Hematopoietic multipotent progenitor cell treated with erythropoietin and hydrocortisone succinate and interleukin-3 and kit ligand, for 6 days (in vitro differentiated cells): ENCODE data around the gene SPRR5.

ENCODE experiments used
- DNase-seq: peaks from one replicate; pipeline ENCODE4 v3.0.0-alpha.2; 2015

The SPRR5 gene

DNA sequence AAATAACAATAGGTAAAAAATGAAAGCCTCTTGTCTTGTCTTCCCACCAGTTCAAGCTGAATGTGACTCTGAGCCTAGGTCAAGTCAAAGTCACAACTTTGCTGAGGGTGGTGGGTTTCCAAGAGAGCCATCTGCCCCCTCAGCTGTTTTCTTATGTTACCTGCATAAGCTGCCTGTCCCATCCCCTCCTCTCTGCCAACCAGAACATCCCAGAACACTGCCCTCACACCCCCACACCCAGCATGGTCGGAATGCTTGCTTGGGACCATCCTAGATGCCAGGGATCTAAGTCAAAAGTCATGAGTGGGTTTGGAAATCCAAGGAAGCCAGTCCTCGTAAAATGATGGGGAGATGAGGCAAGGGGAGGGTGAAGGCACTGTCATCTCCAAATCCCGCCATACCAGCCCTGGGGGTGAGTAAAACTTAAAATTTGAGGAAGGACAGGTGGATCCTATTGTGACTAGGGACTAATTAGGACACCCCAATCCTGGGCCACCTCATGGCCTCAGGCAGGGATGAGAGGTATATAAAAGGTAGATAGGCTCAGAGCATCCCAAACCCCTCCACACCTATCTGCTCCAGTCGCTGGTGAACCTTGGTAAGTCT, at the start of gene SPRR5:
SPRR5 (plus strand) TSS at position 556 of the 606 bp plus-strand sequence. CDS start 1,349 bp downstream, outside the sequence.
- no peak for DNase-seq

- DNase-seq, result no peak
Observed at GRCh38 chr1:152899027-152899426, 48.0 kb upstream of the SPRR5 start.

GRCh38 chr1:152899883-152900282, 47.1 kb upstream of the SPRR5 start:
- DNase-seq, result no peak

GRCh38 chr1:152901631-152902030, 45.4 kb upstream of the SPRR5 start:
- DNase-seq, result no peak

GRCh38 chr1:152902636-152903035, 44.4 kb upstream of the SPRR5 start:
- DNase-seq, result no peak

GRCh38 chr1:152904688-152905440, 42.1 kb upstream of the SPRR5 start:
- no peak for DNase-seq

- DNase-seq, result peak; percentile 2
Observed at GRCh38 chr1:152906023-152906565, 40.9 kb upstream of the SPRR5 start.

DNA sequence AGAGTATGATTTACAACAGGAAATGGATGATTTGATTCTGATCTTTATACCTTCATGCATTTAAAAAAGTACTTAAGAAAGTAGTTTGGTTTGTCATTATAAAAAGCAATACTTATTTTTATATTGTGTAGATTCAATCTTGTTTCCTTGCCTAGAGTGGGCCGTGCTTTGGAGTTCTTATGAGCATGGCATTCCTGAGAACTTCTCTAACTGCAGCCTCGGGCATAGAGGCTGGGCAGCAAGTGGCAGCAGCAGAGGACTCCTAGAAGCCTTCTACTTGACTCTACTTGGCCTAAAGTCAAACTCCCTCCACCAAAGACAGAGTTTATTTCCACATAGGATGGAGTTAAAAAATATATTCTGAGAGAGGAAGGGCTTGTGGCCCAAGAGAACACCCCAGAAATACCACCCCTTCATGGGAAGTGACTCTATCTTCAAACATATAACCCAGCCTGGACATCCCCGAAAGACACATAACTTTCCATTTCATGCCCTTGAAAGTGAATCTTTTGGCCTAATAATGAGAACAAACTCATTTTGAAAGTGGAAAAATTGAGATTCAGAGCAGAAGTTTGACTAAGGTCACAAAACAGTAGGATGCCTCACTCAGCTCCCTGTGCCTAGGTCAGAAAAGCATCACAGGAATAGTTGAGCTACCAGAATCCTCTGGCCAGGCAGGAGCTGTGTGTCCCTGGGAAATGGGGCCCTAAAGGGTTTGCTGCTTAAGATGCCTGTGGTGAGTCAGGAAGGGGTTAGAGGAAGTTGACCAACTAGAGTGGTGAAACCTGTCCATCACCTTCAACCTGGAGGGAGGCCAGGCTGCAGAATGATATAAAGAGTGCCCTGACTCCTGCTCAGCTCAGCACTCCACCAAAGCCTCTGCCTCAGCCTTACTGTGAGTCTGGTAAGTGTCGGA, 39.1 kb upstream of the SPRR5 start, which contains the start of gene IVL:
IVL (plus strand) TSS at position 861 of the 916 bp plus-strand sequence. CDS start 1,252 bp downstream, outside the sequence.
- DNase-seq, result no peak

DNA sequence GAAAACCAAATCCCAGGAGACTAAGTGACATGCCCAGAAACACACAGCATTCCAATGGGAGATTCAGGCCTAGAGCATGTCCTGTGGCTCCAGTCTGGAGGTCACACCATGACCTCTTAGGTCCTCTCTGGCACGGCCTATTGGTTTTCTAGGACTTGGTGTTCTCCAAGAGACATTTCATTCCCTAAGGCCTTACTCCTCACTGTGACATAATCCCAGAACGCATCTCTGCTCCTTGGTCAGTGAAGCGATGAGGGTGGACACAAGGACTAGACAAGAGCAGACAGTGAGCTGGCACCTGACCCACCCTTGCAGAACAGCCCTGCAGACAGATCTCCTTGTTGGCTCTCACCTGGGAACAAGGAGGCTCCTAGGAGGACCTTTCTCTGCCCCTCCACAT, 37.8 kb upstream of the SPRR5 start:
- no peak for DNase-seq

GRCh38 chr1:152912471-152912870, 34.5 kb upstream of the SPRR5 start:
- DNase-seq, result no peak

GRCh38 chr1:152912900-152913299, 34.1 kb upstream of the SPRR5 start:
- no peak for DNase-seq

GRCh38 chr1:152917794-152918193, 29.2 kb upstream of the SPRR5 start:
- peak; percentile 61 for DNase-seq

GRCh38 chr1:152919071-152919470, 27.9 kb upstream of the SPRR5 start:
- no peak for DNase-seq

DNA sequence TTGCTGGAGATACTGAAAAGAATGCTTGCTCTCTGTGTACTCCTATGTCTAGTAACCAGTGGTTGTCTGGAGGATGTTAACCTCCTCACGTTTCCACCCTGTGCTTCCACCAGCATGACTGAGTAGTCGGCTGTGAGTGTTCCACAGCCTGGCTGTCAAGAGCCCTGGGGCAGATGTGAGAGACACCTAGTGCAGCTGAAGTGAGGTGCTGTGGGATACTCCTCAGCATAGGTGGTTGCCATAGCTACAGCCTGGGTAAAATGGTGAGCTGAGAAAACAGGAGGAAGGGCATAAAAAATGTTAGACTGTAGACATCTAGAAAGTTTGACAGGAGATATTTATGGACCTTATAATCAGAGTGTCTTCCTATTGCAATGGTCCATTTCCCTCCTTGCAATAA, 22.8 kb upstream of the SPRR5 start:
- DNase-seq, result no peak

DNA sequence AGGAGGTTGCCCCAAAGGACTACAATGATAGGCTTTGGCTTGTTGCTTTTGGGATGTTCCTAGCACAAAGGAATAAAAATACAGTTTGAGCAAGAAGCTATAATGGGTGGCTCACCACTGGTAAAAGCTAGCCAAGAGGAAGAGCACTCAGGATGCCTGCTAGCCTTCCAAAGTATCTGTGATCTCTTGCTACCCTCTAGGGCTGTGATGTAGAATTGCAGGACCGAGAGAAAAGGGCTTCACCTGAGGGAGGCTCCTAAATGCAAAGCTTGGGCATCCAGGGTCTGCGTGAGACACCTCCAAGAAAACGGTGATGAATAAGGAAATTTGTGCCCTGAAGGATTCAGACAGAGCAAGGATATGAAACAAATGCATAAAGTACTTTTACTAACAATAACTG, 20.9 kb upstream of the SPRR5 start:
- peak; percentile 13 for DNase-seq

GRCh38 chr1:152928671-152929070, 18.3 kb upstream of the SPRR5 start:
- DNase-seq, result no peak

- DNase-seq, result no peak
Observed at GRCh38 chr1:152932170-152932811, 14.7 kb upstream of the SPRR5 start.

- DNase-seq, result no peak
Observed at GRCh38 chr1:152933196-152933595, 13.8 kb upstream of the SPRR5 start.

- no peak for DNase-seq
Observed at GRCh38 chr1:152940614-152941013, 6.4 kb upstream of the SPRR5 start.

DNA sequence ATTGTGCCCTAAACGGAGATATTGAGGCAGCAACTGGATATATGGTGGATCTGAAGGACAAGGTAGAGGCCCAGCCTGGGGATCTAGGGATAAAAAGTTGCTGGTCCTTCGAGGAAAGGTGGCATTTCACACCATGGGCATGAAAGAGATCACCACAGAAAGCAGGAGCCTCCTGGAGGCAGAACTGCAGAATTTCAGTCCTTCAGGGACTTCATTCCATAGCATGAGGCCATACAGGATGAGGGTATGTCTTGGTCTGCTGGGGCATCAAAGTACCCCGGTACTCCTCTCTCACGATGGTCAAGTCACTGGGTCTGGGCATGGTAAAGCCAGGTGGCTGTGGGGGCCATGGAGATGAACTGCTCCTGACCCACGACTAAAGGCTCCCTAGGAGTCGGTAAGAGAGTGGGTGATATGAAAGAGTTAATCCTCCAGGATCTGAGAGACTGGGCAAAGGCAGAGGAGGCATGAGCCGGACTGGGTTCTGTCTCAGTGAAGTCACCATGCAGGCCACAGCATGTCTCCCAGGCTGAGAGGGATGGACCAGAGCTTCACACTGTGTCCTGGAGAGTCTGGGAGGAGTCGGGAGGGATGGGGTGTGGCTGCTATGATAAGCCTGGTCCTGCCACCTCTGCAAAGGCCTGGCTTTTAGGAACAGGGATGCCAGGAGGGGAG, 5.8 kb upstream of the SPRR5 start:
- no peak for DNase-seq

GRCh38 chr1:152942161-152942560, 4.8 kb upstream of the SPRR5 start:
- DNase-seq, result no peak

DNA sequence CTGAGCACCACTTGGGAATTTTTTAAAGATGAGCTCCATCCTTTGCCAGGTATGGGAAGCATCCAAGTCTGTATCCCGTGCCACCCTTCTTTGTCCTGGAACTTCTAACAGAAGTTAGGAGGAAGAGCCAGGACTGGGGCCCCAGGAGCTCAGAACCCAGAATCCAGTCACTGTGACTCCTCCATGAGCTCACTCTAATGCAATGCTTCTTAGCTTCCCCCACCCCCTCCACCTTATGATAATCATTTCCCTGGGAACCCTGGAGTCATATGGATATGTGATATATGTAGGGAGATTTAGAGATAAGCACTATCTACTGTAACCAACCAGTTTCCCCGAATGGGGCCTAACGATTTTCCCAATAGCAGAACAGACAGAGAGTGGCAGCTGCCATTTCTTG, 758 bp upstream of the SPRR5 start:
- DNase-seq, result no peak
